Tibial nerve (tissue), 4 donors: ENCODE measurements around the gene LRRC31.

Experiments used
- EP300 ChIP-seq, 2 donors: sonication (generic); formaldehyde crosslinking; IDR thresholded peaks; one replicate each; pipeline ENCODE4 v1.6.1; 2017; ENCODE audit warnings: antibody characterized with exemption in 2 of 2, mild to moderate bottlenecking in 1 of 2
- TF ChIP-seq, protein P1 (sequence below), 5 experiments: fragments of 200-600 bp in 3 of 5; fragments of 450-650 bp in 2 of 5; sonication (generic) in 3 of 5; IDR thresholded peaks; one replicate each; pipeline ENCODE4 v1.5.1; 2016 to 2019; ENCODE audit warnings: antibody characterized with exemption in 5 of 5, mild to moderate bottlenecking in 3 of 5, moderate library complexity in 2 of 5

DNA sequence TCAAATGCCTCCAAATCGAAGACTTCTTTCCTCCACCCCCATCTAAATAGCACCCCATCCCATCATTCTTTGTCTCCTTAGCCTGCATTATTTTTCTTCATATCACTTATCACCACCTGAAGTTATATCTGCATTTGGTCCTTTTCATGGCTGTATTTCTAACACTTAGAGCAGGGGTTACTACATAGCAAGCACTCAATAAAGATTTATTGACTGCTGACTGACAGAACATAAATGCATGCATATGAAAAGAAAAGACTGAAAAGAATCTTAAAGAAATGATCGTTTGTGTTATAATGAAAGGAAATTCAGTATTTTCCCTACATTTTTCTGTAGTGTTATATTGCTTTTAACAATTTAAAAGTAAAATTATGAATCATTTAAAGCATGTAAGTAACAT, 1.4 kb downstream of the LRRC31 start:
- TF ChIP-seq, protein P1, sequence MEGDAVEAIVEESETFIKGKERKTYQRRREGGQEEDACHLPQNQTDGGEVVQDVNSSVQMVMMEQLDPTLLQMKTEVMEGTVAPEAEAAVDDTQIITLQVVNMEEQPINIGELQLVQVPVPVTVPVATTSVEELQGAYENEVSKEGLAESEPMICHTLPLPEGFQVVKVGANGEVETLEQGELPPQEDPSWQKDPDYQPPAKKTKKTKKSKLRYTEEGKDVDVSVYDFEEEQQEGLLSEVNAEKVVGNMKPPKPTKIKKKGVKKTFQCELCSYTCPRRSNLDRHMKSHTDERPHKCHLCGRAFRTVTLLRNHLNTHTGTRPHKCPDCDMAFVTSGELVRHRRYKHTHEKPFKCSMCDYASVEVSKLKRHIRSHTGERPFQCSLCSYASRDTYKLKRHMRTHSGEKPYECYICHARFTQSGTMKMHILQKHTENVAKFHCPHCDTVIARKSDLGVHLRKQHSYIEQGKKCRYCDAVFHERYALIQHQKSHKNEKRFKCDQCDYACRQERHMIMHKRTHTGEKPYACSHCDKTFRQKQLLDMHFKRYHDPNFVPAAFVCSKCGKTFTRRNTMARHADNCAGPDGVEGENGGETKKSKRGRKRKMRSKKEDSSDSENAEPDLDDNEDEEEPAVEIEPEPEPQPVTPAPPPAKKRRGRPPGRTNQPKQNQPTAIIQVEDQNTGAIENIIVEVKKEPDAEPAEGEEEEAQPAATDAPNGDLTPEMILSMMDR (IDR thresholded peaks at IDR 0.05) = no peak
- TF ChIP-seq EP300 (IDR thresholded peaks at IDR 0.05) = no peak
